Mononuclear cell (primary cell): ENCODE data around the gene TFE3. TPM values are rescaled to one million over a fixed set of nuclear protein-coding genes. Genes with fewer than 3 reads are reported as not detected.

Experiments used
- H3K27me3 ChIP-seq: 2 replicates; pipeline ENCODE4 v1.6.0; 2011; ENCODE audit warnings: low read length, control low read depth; ENCODE audit not compliant: insufficient read depth
- H3K4me1 ChIP-seq: 2 replicates; pipeline ENCODE4 v1.5.1; 2011; ENCODE audit warnings: mild to moderate bottlenecking, low read length, control low read depth; ENCODE audit not compliant: insufficient read depth
- H3K4me3 ChIP-seq: 2 replicates; pipeline ENCODE4 v1.5.1; 2011; ENCODE audit warnings: mild to moderate bottlenecking, low read length, moderate library complexity
- H3K9me3 ChIP-seq: 2 replicates; pipeline ENCODE4 v1.5.1; 2011; ENCODE audit warnings: low read depth, mild to moderate bottlenecking, control low read depth, low read length
- total RNA-seq: library from RNA; depleted of rRNA; stranded (reverse); fragments of >200 nt; gene quantifications from one replicate; pipeline ENCODE4 v1.2.3, GENCODE V29; 2012

TFE3 gene
- total RNA-seq, 1 donor: 29.3 TPM

DNA sequence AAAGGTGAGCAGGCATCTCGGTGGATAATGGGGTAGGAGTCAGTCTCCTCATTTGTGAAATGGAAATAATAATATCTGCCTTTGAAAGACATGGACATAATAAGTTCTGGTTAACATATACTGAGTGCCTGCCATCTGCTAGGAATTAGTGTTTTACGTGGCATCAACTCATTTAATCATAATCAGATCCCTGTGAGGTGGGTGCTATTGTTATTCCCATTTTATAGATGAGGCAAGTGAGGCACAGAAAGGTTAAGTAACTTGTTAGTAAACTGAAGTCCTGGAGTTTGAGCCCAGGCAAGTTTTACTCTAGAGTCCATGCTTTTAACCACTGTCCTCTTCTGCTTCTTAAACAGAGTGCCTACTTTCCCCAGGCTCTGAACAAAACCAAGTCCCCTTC is 23.1 kb upstream of the TFE3 start:
- Histone ChIP-seq H3K4me3 (no peak overlapping the region), H3K9me3 (no peaks in the 10 kb centered on the region), H3K27me3 (no peaks in the 10 kb centered on the region), H3K4me1 (no peaks in the 10 kb centered on the region)

DNA sequence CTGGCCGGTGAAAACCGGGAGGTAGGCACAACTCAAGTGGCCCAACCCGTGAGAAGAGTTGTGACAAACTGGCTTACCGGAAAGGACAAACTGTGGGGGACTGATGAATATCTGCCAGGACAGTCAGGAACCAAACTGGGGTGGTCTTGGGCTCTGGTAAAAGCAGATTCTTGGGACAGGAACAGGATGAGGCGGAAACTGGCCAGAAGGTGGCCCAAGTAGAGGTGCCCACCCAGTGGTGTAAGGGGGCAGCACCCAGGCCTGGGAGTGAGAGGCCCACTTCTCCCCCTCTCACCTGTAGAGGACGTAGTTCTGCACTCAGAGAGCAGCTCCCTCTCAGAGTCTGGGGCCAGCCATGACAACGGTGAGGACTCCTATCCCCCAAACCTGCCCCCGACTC is 21.6 kb upstream of the TFE3 start:
- Histone ChIP-seq H3K4me3 (no peak overlapping the region), H3K9me3 (no peaks in the 10 kb centered on the region), H3K27me3 (no peaks in the 10 kb centered on the region), H3K4me1 (no peaks in the 10 kb centered on the region)

- Histone ChIP-seq H3K9me3 (no peaks in the 10 kb centered on the region), H3K4me1 (no peaks in the 10 kb centered on the region), H3K4me3 (no peak overlapping the region), H3K27me3 (no peaks in the 10 kb centered on the region)
Measured at GRCh38 chrX:49064303-49064702, 21.1 kb upstream of the TFE3 start.

DNA sequence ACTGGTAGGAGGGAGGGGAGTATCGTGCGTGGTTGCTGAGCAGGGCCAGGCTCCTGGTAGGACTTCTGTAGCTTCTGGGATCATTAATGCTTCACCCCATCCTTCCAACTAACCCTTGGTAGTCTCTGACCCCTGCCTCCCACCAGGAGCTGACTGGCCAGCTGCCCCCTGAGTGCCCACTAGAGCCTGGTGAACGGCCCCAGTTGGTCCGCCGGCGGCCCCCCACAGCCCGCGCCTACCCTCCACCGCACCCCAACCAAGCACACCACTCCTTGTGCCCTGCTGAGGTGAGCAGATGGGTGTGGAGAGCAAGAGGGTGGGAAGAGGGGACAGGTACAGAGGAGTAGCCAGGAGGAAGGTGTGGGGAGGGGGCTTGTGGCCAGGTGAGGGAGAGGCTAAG is 20.6 kb upstream of the TFE3 start:
- H3K4me3 ChIP-seq: no peak overlapping the region
- H3K27me3 ChIP-seq: no peaks in the 10 kb centered on the region
- no peaks in the 10 kb centered on the region for H3K4me1 ChIP-seq
- no peaks in the 10 kb centered on the region for H3K9me3 ChIP-seq

DNA sequence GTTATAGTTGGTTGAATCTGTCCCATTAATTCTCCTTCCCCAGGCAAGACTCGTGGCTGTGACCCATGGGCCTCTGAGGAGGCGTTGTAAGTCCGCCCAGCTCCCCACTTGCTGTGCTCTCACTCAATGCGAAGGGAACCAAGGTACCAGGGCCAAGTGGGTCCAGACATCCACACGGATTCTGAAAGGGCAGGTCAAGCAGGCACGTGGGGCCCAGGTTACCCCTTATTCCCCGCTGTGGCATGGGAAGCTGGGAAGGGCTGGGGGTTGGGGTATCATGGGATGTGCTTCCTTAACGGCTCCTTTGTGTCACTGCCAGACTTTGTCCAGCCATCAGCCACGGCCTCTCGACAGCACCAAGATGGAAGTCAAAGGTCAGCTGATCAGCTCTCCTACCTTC is 18.8 kb upstream of the TFE3 start:
- Histone ChIP-seq H3K27me3 (no peaks in the 10 kb centered on the region), H3K9me3 (no peaks in the 10 kb centered on the region), H3K4me3 (no peak overlapping the region), H3K4me1 (no peaks in the 10 kb centered on the region)

GRCh38 chrX:49061490-49061889 is 18.3 kb upstream of the TFE3 start:
- H3K4me1 ChIP-seq: no peaks in the 10 kb centered on the region
- no peaks in the 10 kb centered on the region for H3K9me3 ChIP-seq
- no peak overlapping the region for H3K4me3 ChIP-seq
- H3K27me3 ChIP-seq: no peaks in the 10 kb centered on the region

DNA sequence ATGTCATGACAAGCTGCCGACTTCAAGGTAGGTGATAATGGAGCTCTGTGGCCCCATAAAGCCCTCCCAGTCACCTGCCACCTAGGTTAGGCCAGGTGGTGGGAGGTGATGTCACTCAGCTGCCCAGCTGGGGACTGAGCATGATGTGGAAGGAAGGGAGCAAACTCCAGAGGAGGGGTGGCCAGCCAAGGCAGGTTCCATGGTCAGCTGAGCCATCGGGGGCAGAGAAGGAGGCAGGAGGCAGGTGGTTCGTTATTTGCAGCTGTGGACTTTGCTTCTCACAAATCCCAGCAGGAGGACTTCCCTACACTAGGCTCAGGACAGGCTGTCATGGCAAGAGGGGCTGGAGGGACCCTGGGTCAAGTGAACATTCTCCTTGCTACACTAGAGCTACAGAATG is 17.8 kb upstream of the TFE3 start:
- no peaks in the 10 kb centered on the region for H3K27me3 ChIP-seq
- no peaks in the 10 kb centered on the region for H3K9me3 ChIP-seq
- H3K4me1 ChIP-seq: no peaks in the 10 kb centered on the region
- no peak overlapping the region for H3K4me3 ChIP-seq

GRCh38 chrX:49059681-49060085 is 16.5 kb upstream of the TFE3 start:
- H3K4me1 ChIP-seq: peaks cover 1% of the 10 kb centered on the region
- H3K9me3 ChIP-seq: no peaks in the 10 kb centered on the region
- H3K27me3 ChIP-seq: no peaks in the 10 kb centered on the region
- no peak overlapping the region for H3K4me3 ChIP-seq

DNA sequence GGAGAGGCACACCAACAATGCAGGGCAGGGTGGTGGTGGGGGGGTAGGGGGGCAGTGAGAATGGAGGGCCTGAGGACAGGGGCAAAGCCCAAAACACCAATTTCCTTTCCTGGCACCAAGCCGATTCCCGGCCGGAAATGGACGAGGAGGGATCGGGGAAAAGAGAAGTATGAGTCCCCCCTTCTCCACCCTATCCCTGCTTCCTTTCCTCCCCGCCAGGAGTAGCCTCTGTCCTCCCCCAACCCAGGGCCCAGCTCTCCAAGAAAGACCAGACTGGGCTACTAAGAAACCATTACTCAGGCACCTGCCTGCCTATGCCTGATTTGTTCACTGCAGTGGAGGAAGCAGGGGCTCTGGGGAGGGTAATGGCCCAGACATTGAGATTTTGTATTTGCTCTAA is 16.0 kb upstream of the TFE3 start:
- no peak overlapping the region for H3K4me3 ChIP-seq

GRCh38 chrX:49058794-49059193 is 15.6 kb upstream of the TFE3 start, which contains the start of gene CCDC120:
CCDC120 (plus strand) TSS chrX:49058999; CDS start chrX:49062042, 3,043 bp downstream.
- no peak within 1 kb of the TSS for H3K4me3 ChIP-seq
- H3K27me3 ChIP-seq: no peaks in the 10 kb centered on the region
- peaks cover 8% of the 10 kb centered on the region for H3K4me1 ChIP-seq
- H3K9me3 ChIP-seq: no peaks in the 10 kb centered on the region

More for the DNA sequence above, 16.0 kb upstream of the TFE3 start:
- H3K4me1 ChIP-seq: peaks cover 5% of the 10 kb centered on the region
- H3K27me3 ChIP-seq: no peaks in the 10 kb centered on the region
- H3K9me3 ChIP-seq: no peaks in the 10 kb centered on the region

GRCh38 chrX:49054073-49054762 is 11.1 kb upstream of the TFE3 start:
- peaks cover 8% of the 10 kb centered on the region for H3K4me1 ChIP-seq
- H3K27me3 ChIP-seq: no peaks in the 10 kb centered on the region
- H3K4me3 ChIP-seq: peak overlapping the region; percentile 38
- H3K9me3 ChIP-seq: no peaks in the 10 kb centered on the region

DNA sequence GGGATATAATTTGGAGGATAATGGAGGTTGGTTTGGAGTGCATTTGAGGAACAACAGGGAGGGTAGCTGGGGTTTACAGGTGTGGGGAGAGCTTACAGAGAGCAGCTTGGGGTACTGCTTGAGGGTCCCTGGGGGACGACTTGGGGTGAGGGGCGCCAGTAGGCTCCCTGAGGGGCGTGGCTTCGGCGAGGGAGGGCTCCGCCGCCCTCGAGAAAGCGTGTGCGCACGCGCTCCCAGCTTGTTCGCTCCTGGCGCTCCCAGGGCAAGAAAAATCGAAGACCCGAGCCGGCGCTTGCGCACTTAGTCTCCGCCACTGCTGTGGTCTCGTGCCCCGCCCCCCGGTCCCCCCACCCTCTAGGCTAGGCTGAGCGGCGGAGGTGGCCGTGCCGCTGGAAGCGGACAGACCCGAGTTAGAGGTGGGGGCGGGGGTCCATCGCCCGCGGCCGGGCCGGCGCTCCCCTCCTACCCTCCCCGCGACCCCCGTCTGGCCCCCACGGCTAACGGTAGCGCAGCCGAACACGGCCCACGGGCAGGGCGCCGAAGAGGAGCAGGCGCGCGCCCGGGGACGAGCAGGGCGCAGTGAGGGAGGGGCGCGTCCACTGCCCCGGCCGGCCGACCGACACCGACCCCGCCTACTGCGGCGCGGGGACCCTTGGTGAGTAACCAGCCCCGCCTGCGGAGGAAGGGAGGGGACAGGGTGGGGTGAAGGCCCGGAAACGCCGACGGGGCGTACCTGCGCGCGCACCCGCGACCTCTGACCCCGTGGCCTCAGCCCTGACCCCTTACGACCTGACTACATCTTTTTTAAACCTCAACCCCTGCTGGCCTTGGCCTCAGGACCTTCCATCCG is 10.3 kb upstream of the TFE3 start:
- H3K4me3 ChIP-seq: peak overlapping the region; percentile 38
- H3K27me3 ChIP-seq: no peaks in the 10 kb centered on the region
- H3K9me3 ChIP-seq: no peaks in the 10 kb centered on the region
- peaks cover 8% of the 10 kb centered on the region for H3K4me1 ChIP-seq

DNA sequence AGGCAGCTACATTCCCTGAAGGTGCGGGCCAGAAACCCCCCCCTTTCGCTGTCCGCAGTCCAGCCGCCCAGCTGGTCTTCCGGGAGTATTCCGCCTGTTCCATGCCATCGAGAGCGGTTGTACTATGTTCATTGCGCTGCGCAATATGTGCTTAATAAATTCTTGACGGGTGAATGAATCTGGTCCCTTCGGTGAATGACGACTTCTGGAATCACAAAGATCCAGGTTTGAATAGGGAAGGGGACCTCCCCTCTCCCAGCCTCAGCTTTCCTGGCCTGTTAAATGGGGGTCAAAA is 777 bp upstream of the TFE3 start:
- no peaks in the 10 kb centered on the region for H3K9me3 ChIP-seq
- no peak overlapping the region for H3K4me3 ChIP-seq
- no peaks in the 10 kb centered on the region for H3K27me3 ChIP-seq
- peaks cover 42% of the 10 kb centered on the region for H3K4me1 ChIP-seq

GRCh38 chrX:49042581-49043219 is 457 bp downstream of the TFE3 start:
- Histone ChIP-seq H3K27me3 (no peaks in the 10 kb centered on the region), H3K4me3 (peak overlapping the region; percentile 64), H3K9me3 (no peaks in the 10 kb centered on the region), H3K4me1 (peaks cover 44% of the 10 kb centered on the region)

DNA sequence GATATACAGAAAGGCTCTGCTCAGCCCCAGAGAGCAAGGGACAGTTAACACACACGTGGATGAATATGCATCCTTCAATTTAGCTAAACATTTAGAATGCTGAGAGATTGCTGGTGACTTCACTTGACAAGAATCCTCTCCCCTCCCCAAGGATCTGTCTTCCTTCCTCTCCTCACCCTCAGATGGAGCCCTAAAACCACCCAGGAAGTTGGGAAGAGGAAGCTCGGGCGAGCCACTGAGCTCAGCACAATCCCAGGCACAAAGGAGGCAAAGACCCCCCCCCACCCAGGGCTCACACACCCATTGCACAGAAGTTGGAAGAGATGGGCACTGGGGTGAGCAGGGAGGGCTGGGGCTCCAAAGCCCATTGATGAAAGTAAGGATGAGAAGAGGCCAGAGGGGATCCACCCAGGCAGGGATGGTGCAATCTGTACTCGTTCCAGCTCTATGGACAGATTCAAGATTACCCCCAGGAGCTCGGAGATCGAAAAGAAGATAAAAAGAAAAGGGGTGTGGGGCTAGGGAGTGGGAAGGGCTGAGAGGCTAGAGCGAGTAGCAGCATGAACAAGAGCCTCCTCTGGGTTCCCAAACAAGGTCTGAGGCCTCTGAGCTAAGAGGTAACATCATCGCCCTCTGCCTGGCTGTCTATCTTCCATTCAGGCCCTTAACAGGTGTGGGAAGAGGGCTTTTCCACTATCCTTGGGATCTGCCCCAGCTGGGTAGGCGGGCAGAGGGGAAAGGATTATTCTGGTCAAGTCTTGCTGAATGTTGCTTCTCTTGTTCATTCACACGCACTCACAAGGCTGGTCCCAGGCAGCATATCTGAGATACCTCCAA is 1.2 kb downstream of the TFE3 start:
- peaks cover 44% of the 10 kb centered on the region for H3K4me1 ChIP-seq
- peak overlapping the region; percentile 64 for H3K4me3 ChIP-seq
- H3K9me3 ChIP-seq: no peaks in the 10 kb centered on the region
- no peaks in the 10 kb centered on the region for H3K27me3 ChIP-seq
